Activated naive CD8-positive, alpha-beta T cell treated with anti-CD3 and anti-CD28 coated beads, Interleukin-2, amount 50 U/mL, for 24 hours (primary cell): ENCODE results near the gene C2orf81.

Source experiments
- ATAC-seq: fragments of 150-1000 bp; cut with Tn5 transposase; one replicate; pipeline ENCODE4 v1.10.0; 2021
- DNase-seq: peaks from one replicate; pipeline ENCODE4 v3.0.0; 2021
- H3K27ac Mint-ChIP-seq: one replicate; pipeline ENCODE4 v1.8.0; 2021; ENCODE audit warnings: mild to moderate bottlenecking, mixed read lengths
- H3K27me3 Mint-ChIP-seq: one replicate; pipeline ENCODE4 v1.8.0; 2021; ENCODE audit warnings: mixed read lengths
- H3K36me3 Mint-ChIP-seq: one replicate; pipeline ENCODE4 v1.8.0; 2021; ENCODE audit warnings: low read depth, mixed read lengths
- H3K4me1 Mint-ChIP-seq: one replicate; pipeline ENCODE4 v1.8.0; 2021; ENCODE audit warnings: mixed read lengths
- H3K4me3 Mint-ChIP-seq: one replicate; pipeline ENCODE4 v1.8.0; 2021; ENCODE audit warnings: mild to moderate bottlenecking, moderate library complexity, mixed read lengths
- H3K9me3 Mint-ChIP-seq: one replicate; pipeline ENCODE4 v1.8.0; 2021; ENCODE audit warnings: mixed read lengths

C2orf81 gene

GRCh38 chr2:74373985-74374384, 47.4 kb downstream of the C2orf81 start:
- H3K4me1 Mint-ChIP-seq: peaks cover 3% of the 10 kb centered on the region
- ATAC-seq (no peak), DNase-seq (no peak)
- H3K9me3 Mint-ChIP-seq: no peaks in the 10 kb centered on the region
- no peak overlapping the region for H3K27ac Mint-ChIP-seq
- peaks cover 17% of the 10 kb centered on the region for H3K36me3 Mint-ChIP-seq
- no peak overlapping the region for H3K4me3 Mint-ChIP-seq
- no peaks in the 10 kb centered on the region for H3K27me3 Mint-ChIP-seq

GRCh38 chr2:74373221-74373676, 48.2 kb downstream of the C2orf81 start:
- no peak for ATAC-seq
- H3K36me3 Mint-ChIP-seq: peaks cover 21% of the 10 kb centered on the region
- H3K27ac Mint-ChIP-seq: no peak overlapping the region

GRCh38 chr2:74372674-74373073, 48.7 kb downstream of the C2orf81 start:
- H3K27ac Mint-ChIP-seq: no peak overlapping the region
- H3K4me1 Mint-ChIP-seq: no peaks in the 10 kb centered on the region
- no peak overlapping the region for H3K4me3 Mint-ChIP-seq
- H3K36me3 Mint-ChIP-seq: peaks cover 19% of the 10 kb centered on the region
- H3K9me3 Mint-ChIP-seq: no peaks in the 10 kb centered on the region
- H3K27me3 Mint-ChIP-seq: no peaks in the 10 kb centered on the region
- DNase-seq (no peak), ATAC-seq (no peak)

More at GRCh38 chr2:74373221-74373676, 48.2 kb downstream of the C2orf81 start:
- Mint-ChIP-seq H3K4me1 (no peaks in the 10 kb centered on the region), H3K27me3 (no peaks in the 10 kb centered on the region), H3K4me3 (no peak overlapping the region), H3K9me3 (no peaks in the 10 kb centered on the region)
- DNase-seq: no peak

- Mint-ChIP-seq H3K4me3 (no peak overlapping the region), H3K4me1 (no peaks in the 10 kb centered on the region), H3K27me3 (no peaks in the 10 kb centered on the region), H3K9me3 (no peaks in the 10 kb centered on the region), H3K36me3 (peaks cover 19% of the 10 kb centered on the region), H3K27ac (no peak overlapping the region)
- DNase-seq: no peak
- no peak for ATAC-seq
Observed at GRCh38 chr2:74371421-74371820, 50.0 kb downstream of the C2orf81 start.

GRCh38 chr2:74369976-74370375, 51.4 kb downstream of the C2orf81 start:
- H3K4me1 Mint-ChIP-seq: no peaks in the 10 kb centered on the region
- DNase-seq (no peak), ATAC-seq (no peak)
- H3K36me3 Mint-ChIP-seq: peaks cover 28% of the 10 kb centered on the region
- no peaks in the 10 kb centered on the region for H3K9me3 Mint-ChIP-seq
- H3K4me3 Mint-ChIP-seq: no peak overlapping the region
- H3K27ac Mint-ChIP-seq: no peak overlapping the region
- H3K27me3 Mint-ChIP-seq: no peaks in the 10 kb centered on the region

- no peak overlapping the region for H3K4me3 Mint-ChIP-seq
- H3K4me1 Mint-ChIP-seq: no peaks in the 10 kb centered on the region
- no peak for ATAC-seq
- DNase-seq: no peak
- no peaks in the 10 kb centered on the region for H3K9me3 Mint-ChIP-seq
- no peak overlapping the region for H3K27ac Mint-ChIP-seq
- no peaks in the 10 kb centered on the region for H3K27me3 Mint-ChIP-seq
- peaks cover 30% of the 10 kb centered on the region for H3K36me3 Mint-ChIP-seq
Observed at GRCh38 chr2:74368499-74368898, 52.9 kb downstream of the C2orf81 start.

- Mint-ChIP-seq H3K4me1 (no peaks in the 10 kb centered on the region), H3K27ac (no peak overlapping the region), H3K36me3 (peaks cover 30% of the 10 kb centered on the region), H3K27me3 (no peaks in the 10 kb centered on the region), H3K4me3 (no peak overlapping the region), H3K9me3 (no peaks in the 10 kb centered on the region)
- DNase-seq (no peak), ATAC-seq (no peak)
Observed at GRCh38 chr2:74367789-74368188, 53.6 kb downstream of the C2orf81 start.

- H3K36me3 Mint-ChIP-seq: peaks cover 36% of the 10 kb centered on the region
- ATAC-seq (no peak), DNase-seq (no peak)
- H3K27me3 Mint-ChIP-seq: no peaks in the 10 kb centered on the region
- no peak overlapping the region for H3K27ac Mint-ChIP-seq
- no peaks in the 10 kb centered on the region for H3K9me3 Mint-ChIP-seq
- no peaks in the 10 kb centered on the region for H3K4me1 Mint-ChIP-seq
- no peak overlapping the region for H3K4me3 Mint-ChIP-seq
Observed at GRCh38 chr2:74366036-74366435, 55.4 kb downstream of the C2orf81 start.

GRCh38 chr2:74364533-74365505, 56.6 kb downstream of the C2orf81 start:
- no peak overlapping the region for H3K4me3 Mint-ChIP-seq
- no peaks in the 10 kb centered on the region for H3K4me1 Mint-ChIP-seq
- H3K27me3 Mint-ChIP-seq: no peaks in the 10 kb centered on the region
- H3K9me3 Mint-ChIP-seq: no peaks in the 10 kb centered on the region
- peaks cover 36% of the 10 kb centered on the region for H3K36me3 Mint-ChIP-seq
- DNase-seq (no peak), ATAC-seq (no peak)
- H3K27ac Mint-ChIP-seq: no peak overlapping the region
